NCI-H524 (cell line): ENCODE measurements around the gene SPANXN4.

Experiments
- DNase-seq, 2 experiments: peaks; one replicate each; lab custom pipeline; 2025; lab: John Stamatoyannopoulos, UW

Gene SPANXN4, protein sequence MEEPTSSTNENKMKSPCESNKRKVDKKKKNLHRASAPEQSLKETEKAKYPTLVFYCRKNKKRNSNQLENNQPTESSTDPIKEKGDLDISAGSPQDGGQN

DNA sequence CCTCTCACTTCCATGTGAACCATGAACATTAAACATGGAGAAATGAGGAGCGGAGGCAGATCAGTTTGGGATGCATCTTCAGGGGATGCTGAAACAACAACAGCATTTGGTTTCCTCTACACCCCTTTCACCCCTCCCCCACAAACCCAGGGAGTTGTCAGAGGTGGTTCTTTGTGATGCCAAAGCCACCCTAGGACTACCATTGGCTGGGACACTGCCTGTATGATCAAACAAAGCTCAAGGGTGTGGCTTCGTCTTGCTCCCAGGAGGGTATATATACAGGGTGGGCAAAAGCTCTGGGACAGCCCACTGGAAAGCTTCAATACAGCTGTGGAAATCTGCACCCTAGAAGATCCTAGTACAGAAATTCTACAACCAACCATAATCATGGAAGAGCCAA is at the start of gene SPANXN4:
Gene SPANXN4, plus strand, starts transcription at position 301 of the 400 bp plus-strand sequence. Its CDS starts 87 bp downstream, at position 388.
- no peak for DNase-seq

DNA sequence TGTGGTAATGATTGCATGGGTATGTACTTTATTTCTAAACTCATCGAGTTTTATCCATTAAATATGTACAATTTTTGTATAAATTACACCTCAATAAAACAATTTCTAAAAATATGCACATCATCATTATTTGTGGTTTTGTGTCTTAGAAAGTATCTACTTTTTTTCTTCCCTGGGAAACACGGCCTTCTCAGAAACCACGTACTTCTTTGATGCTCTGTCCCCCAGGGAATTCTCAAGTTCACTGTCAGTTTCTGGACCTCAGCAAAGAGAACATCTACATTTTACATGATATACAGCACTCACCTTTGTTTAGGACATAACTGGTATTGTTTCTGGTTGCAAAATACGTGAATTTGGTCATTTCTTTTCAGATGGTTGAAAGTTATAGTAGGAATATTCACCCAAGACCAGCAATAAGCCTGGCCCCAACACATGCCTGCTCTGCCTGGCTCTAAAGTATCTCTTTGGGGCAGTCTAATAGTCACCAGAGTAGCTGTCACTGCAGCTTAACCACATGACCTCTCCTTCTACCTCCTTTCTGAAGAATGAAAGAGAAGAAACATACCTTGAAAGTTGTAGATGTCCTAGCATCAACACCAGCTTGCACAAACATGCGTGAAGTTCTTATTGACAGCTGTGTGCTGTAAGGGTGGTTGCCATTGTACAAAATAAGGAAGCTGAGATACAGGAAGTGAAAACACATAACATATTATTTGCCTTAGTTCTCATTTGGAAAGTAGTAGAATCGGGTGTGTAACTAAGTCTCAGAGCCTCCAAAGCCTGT is 48.4 kb upstream of the SPANXN4 start:
- no peak for DNase-seq

DNA sequence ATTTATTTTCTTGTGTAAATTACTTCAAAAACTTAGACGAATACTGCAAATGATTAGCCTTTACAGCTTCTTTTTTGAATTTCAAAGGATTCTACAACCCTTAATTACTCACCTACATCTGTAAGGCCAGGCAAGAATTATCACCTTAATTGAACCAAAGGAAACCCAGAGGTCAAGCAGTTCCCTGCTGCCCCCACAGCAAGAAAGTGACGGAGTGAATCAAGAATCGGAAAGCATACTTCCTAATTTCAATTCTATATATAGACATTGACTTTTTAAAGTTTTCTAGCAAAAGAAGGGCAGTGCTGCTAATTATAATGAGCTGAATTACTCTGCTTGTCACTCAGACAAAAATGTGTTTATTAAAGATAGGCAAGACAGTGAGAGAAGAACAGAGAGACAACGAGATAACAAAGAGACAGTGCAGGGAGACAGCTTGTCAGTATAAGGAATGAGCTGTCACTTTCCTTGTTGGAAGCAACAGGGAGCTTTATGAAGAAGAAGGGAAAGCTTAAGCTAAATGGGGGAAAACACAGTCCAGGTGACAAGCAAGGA is 47.5 kb upstream of the SPANXN4 start:
- no peak for DNase-seq

DNA sequence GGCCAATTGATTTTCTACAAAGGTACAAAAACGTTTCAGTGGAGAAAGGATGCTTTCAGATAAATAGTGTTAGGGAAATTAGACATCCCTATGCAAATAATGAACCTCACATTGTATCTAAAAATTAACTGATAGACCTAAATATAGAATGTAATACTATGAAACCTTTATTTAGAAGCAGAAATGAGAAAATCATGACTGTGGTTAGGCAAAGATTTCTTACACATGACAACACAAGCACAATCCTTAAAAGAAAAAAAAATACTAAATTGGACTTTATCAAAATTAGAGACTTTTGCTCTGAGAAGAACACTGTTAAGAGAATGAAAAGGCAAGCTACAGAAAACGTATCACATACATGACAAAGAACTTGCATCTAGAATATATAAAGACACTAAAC is 43.0 kb upstream of the SPANXN4 start:
- no peak for DNase-seq

DNA sequence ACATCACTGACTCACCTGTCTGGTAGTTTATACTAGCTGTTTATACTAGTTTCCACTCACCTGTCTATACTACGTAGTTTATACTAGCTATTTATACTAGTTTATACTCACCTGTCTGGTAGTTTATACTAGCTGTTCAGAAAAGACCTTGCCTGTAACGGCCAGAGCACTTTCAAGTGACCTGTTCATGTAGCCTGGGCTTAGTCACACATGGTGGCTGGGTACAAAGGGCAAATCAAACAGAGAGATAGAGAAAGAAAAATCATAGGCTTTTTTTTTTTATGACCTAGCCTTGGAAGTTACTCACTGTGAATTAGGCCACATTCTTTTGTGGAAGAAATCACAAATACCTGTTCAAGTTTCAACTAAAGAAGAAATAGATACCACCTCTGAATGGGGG is 30.7 kb upstream of the SPANXN4 start:
- DNase-seq: no peak

DNA sequence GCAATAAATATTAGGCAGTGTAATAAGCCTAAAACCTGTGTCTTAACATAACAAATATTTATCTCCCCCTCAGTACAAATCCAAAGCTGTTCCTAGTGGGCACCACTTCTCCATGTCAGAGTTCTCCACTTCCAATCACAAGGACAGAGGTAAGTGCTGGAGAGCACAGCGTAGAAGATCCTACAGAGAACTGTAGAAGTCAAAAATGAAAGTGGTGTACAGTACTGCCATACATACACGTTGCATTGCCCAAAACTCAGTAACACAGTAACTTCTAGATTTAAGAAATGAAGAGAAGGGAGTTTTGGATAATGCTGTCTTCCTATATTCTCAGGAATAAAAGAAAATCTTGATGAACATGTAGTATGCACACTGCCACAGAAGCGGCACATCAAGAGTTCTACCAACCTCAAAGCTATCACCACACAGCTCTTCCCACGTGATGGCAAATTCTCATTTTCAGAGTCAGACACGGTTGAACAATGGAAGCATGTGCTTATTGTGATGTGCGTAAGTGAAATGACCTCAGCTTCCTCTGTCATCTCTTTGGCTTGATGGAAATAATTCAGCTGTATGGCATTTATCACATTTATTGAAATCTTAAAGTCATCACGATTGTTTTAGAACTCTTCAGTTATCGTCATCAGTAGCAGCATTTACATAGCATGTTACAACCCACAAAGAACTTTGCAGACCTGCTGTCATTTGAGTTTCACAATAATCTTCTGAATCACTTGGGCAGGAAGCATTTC is 27.1 kb upstream of the SPANXN4 start:
- DNase-seq: no peak

DNA sequence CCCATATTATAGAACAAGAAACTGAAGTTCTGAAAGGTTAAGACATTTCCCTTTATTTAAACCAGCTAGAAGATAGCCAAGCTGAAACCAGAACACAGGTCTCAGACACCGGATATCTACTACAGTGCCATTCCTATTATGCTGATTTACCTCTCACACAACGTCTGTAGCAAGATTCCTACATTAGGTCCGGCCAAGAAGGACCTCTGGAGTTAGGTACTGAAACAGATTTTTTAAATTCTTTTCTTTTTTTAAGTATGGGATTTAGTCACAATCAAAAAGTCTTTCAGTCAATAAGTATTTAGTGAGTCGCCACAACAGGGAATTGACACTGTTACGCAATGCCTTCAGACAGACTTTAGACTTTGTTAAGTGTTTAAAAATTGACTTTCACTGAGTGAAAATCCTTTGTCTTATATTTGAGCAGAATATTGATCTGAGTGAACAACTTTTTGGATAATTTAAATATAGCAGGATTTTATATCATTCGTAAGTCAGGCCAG is 26.5 kb upstream of the SPANXN4 start:
- no peak for DNase-seq

DNA sequence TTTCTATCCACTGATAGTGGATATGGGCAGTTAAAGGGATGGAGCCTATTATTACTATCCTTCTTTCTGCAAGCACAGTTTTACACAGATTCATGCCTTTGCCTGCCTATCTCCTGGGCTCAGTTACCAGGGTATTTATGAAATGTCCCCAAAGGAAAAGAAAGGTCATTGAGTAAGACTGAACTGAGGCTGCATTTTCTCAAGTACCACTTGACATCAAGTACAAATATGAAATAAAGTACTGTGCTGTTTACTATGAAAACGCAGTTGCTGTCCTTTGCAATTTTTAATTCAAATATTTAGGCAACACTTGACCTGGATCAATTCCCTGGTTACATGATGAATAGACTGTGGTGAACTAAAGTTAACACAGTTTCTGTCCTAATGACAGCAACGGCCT is 23.5 kb upstream of the SPANXN4 start:
- DNase-seq: no peak

DNA sequence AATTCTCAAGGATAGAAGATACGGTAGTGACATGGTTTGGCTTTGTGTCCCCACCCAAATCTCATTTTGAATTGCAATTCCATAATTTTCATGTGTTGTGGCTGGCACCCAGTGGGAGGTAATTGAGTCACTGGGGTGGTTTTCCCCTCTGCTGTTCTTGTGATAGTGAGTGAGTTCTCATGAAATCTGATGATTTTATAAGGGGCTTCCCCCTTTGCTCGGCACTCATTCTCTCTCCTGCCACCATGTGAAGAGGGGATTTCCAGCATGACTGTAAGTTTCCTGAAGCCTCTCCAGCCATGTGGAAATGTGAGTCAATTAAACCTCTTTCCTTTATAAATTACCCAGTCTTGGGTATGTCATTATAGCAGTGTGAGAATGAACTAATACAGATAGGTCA is 8.5 kb upstream of the SPANXN4 start:
- no peak for DNase-seq

DNA sequence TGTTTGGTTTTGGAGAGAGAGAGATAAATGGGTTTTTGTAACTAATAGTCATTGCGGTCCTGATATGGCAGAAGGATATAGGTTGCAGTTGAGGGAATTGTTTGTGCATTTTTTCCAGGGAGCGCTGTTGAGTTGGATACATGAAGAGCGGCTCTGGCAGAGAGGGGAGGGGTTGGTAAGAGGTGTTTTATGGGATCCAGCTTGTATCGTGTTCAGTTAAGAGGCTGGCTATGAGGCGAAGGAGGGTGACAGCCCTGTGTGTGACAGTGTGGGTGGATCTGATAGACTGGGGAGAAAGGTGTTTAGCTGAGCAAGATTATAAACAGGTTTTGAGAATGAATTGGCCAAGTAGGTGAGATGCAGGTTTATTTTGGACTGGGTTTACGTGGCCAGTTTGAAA is 1.5 kb downstream of the SPANXN4 start:
- peak in 1 of 2 experiments; percentile 9 for DNase-seq

DNA sequence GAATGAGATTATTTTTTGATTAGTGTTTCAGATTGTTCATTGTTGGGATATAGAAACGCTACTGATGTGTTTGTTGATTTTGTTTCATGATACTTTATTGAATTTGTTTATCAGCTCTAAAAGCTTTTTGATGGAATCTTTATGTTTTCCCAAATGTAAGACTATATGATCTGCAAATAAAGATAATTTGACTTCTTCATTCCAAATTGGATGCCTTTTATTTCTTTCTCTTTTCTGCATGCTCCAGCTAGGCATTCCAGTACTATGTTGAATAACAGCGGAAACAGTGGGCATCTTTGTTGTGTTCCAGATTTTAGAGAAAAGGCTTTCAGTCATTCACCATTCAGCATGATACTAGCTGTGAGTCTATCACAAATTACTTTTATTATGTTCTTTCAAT is 21.8 kb downstream of the SPANXN4 start:
- no peak for DNase-seq

DNA sequence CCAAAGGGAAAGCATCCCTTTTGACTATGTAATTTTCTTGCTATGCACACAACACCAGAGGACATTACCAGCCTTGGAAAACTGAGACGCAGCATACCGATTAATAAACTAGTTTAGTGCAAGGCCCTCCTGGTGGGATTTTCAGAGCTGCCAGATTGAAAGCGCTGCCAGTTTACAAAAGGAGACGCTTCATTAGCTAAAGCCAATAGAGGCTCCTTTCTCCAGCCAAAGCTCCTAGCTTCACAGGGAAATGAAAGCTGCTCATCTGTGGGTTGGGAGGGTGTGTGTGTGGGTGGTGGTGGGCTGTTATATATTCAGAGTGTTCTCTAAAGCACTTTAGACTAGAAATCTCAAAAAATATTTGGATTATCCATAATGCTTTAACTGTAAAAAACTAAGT is 32.4 kb downstream of the SPANXN4 start:
- DNase-seq: peak in 1 of 2 experiments; percentile 18

DNA sequence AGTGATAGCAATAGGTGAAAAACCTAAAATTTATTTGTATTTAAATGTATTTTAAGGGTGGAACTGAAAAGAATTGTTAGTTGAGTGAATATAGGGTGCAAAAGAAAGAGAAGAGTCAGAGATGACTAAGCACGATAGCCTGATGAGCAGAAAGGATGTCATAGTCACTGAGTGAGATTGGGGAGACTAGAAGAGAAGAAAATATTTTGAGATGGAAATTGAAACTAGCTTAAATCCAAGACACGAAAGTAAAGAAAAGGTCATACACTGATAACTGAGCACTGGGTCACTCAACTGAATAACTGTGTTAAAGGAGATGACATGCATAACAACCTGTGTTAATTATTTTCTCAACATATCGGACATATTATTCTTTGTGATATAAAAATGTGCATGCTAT is 55.5 kb downstream of the SPANXN4 start:
- DNase-seq: no peak

DNA sequence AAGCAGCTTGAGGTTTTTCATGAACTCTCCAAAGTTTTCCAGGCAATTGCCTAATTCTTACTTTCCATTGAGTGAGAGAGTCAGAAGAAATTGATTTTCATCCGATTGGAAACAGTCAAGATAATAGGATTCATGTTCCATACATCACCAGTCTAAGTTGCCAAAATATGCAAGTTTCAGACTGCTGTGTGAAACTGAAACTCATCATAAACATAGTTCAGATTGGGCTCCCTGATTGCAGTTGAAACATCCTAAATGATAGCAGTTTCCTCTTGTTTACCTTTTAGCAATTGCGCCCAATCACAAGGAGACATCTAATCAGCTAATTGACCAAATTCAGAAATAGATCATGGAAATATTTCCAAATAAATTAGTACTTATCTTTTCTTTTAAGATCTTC is 56.8 kb downstream of the SPANXN4 start:
- DNase-seq: no peak
